RWPE2 (cell line): ENCODE measurements around the gene TAX1BP3.
"Not testable (repeated sequence)": the region's sequence is repeated elsewhere in the genome, so short reads cannot be mapped to it uniquely, and the experiment has no call there.

Experiments
- ATAC-seq: fragments of 200-7000 bp; cut with Tn5 transposase; 3 replicates; pipeline ENCODE4 v1.9.1; 2021; ENCODE audit warnings: low read depth
- DNase-seq: peaks from one replicate; pipeline ENCODE4 v3.0.0-alpha.2; 2020; ENCODE audit warnings: low spot score
- H3K27ac ChIP-seq: fragments of 450-650 bp; 2 replicates; pipeline ENCODE4 v1.5.1; 2017; ENCODE audit warnings: mild to moderate bottlenecking; ENCODE audit not compliant: poor library complexity, severe bottlenecking
- H3K27me3 ChIP-seq: fragments of 250-450 bp; sonication (Bioruptor Pico); 2 replicates; pipeline ENCODE4 v1.5.1; 2021; ENCODE audit warnings: mild to moderate bottlenecking, moderate library complexity; ENCODE audit not compliant: insufficient read depth, poor library complexity, severe bottlenecking
- H3K36me3 ChIP-seq: fragments of 250-450 bp; sonication (Bioruptor Pico); 2 replicates; pipeline ENCODE4 v1.5.1; 2020; ENCODE audit warnings: low read depth, mild to moderate bottlenecking, moderate library complexity
- H3K4me1 ChIP-seq: fragments of 250-450 bp; sonication (Bioruptor Pico); 2 replicates; pipeline ENCODE4 v1.5.1; 2021; ENCODE audit warnings: mild to moderate bottlenecking, moderate library complexity; ENCODE audit not compliant: insufficient read depth, poor library complexity, severe bottlenecking
- H3K4me3 ChIP-seq: fragments of 250-450 bp; sonication (Bioruptor Pico); 2 replicates; pipeline ENCODE4 v1.5.1; 2021; ENCODE audit warnings: mild to moderate bottlenecking, moderate library complexity; ENCODE audit not compliant: severe bottlenecking
- H3K9me3 ChIP-seq: fragments of 250-450 bp; sonication (Bioruptor Pico); 2 replicates; pipeline ENCODE4 v1.5.1; 2021; ENCODE audit warnings: mild to moderate bottlenecking, moderate library complexity; ENCODE audit not compliant: severe bottlenecking
- TF ChIP-seq, protein P1 (sequence below): fragments of 450-650 bp; IDR thresholded peaks from one replicate; pipeline ENCODE4 v1.5.1; 2017; ENCODE audit warnings: mild to moderate bottlenecking, moderate library complexity; ENCODE audit not compliant: poor library complexity, severe bottlenecking

The TAX1BP3 gene

DNA sequence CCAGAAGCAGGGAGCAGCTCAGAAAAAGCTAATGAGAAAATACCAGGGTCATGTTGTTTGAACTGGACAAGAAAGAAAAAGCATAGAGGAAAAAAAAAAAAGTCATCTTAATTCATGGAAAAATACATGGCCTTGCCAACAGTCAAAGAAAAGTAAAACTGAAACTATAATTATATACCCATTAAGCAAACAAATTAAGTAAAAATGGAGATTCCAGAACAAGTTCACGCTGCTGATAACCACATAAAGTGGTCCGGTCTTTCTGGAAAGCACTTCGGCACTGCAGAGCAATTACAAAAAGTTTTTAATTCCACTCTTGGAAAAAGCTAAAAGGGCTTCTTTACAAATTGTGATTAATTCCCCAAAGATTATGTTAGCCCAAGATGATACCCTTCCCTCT is 40.0 kb upstream of the TAX1BP3 start:
- Histone ChIP-seq H3K27me3 (no peaks in the 10 kb centered on the region), H3K4me1 (peaks cover 5% of the 10 kb centered on the region), H3K4me3 (no peak overlapping the region), H3K36me3 (peaks cover 6% of the 10 kb centered on the region; the same call in 1 of the 2 replicates), H3K27ac (no peak overlapping the region), H3K9me3 (no peaks in the 10 kb centered on the region)
- no peak for ATAC-seq
- DNase-seq = no peak
- TF ChIP-seq, protein P1, sequence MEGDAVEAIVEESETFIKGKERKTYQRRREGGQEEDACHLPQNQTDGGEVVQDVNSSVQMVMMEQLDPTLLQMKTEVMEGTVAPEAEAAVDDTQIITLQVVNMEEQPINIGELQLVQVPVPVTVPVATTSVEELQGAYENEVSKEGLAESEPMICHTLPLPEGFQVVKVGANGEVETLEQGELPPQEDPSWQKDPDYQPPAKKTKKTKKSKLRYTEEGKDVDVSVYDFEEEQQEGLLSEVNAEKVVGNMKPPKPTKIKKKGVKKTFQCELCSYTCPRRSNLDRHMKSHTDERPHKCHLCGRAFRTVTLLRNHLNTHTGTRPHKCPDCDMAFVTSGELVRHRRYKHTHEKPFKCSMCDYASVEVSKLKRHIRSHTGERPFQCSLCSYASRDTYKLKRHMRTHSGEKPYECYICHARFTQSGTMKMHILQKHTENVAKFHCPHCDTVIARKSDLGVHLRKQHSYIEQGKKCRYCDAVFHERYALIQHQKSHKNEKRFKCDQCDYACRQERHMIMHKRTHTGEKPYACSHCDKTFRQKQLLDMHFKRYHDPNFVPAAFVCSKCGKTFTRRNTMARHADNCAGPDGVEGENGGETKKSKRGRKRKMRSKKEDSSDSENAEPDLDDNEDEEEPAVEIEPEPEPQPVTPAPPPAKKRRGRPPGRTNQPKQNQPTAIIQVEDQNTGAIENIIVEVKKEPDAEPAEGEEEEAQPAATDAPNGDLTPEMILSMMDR = no peak

DNA sequence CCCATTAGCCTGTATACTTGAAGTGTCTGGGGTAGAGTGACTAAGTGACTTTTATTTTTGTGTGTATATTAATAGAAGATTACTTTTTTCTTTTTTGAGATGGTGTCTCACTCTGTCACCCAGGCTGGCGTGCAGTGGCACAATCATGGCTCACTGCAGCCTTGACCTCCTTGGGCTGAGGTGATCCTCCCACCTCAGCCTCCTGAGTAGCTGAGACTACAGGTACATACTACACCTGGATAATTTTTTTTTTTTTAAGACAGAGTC is 37.3 kb upstream of the TAX1BP3 start:
- H3K4me1 ChIP-seq, H3K27ac ChIP-seq, H3K27me3 ChIP-seq, DNase-seq, H3K9me3 ChIP-seq, H3K4me3 ChIP-seq, ATAC-seq, H3K36me3 ChIP-seq: not testable (repeated sequence)

DNA sequence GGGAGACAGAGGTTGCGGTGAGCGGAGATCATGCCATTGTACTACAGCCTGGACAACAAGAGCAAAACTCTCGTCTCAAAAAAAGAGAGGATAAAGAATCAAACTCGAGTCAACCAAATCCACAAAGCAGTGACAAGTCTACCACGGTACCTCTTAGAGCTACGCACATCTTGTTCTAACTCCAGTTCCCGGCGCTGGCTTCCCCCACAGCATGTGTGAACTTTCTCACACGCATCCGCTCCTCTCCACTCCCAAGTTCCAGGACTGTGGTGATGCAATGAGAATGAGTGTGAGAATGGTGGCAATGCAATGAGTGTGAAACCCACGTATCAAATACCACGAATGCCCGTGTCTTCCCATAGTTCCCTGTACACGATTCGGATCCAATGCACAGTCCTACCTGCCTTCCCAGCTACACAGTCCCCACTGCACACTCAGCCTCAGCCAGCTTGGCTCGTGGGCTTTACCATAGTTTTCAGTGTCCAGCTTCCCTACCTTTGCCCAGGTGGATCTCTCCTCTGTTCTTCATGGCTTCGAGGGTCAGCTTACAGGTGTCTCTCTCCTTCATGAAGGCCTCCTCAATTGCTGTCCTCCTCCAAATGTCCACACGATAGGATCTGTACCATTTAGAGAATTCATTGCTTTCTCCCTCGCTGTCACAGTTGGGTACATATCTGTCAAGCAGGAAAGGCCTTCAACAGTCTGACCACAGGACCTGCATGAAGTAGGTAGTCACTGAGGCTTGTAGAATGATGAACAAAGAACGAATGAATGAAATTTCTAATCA is 36.7 kb upstream of the TAX1BP3 start:
- no peaks in the 10 kb centered on the region for H3K9me3 ChIP-seq
- no peak overlapping the region for H3K4me3 ChIP-seq
- H3K27ac ChIP-seq = no peak overlapping the region
- no peaks in the 10 kb centered on the region for H3K4me1 ChIP-seq
- TF ChIP-seq, protein P1 = no peak
- H3K36me3 ChIP-seq = no peaks in the 10 kb centered on the region
- H3K27me3 ChIP-seq = no peaks in the 10 kb centered on the region
- ATAC-seq = no peak
- DNase-seq = no peak

DNA sequence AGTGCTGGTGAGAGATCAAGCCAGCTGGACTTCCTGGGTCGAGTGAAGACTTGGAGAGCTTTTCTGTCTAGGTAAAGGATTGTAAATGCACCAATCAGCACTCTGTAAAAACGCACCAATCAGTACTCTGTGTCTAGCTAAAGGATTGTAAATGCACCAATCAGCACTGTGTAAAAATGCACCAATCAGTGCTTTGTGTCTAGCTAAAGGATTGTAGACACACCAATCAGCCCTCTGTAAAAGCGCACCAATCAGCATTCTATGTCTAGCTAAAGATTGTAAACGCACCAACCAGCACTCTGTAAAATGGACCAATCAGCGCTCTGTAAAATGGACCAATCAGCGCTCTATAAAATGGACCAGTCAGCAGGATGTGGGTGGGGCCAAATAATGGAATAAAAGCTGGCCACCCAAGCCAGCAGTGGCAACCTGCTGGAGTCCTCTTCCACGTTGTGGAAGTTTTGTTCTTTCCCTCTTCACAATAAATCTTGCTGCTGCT is 33.7 kb upstream of the TAX1BP3 start:
- not testable (repeated sequence) for H3K9me3 ChIP-seq, H3K4me1 ChIP-seq, H3K27ac ChIP-seq, H3K4me3 ChIP-seq, H3K36me3 ChIP-seq, DNase-seq, H3K27me3 ChIP-seq, ATAC-seq

DNA sequence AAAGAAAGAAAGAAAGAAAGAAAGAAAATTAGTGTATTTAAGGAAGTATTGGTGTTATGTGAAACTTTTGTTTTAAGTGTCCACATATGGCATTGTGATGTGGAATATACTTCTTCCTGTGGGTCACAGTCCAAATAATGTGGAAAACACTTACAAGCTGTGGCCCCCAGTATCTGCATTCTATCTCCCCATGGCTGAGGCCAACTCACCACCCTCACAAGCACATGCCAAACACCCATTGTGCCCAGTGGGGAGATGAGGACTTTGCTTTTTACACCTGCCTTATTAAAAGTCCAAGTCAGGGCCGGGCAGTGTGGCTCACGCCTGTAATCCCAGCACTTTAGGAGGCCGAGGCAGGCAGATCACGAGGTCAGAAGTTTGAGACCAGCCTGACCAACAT is 31.6 kb upstream of the TAX1BP3 start:
- Histone ChIP-seq H3K9me3 (peaks cover 4% of the 10 kb centered on the region), H3K27ac (no peak overlapping the region), H3K4me1 (no peaks in the 10 kb centered on the region), H3K27me3 (no peaks in the 10 kb centered on the region), H3K36me3 (no peaks in the 10 kb centered on the region), H3K4me3 (no peak overlapping the region)
- DNase-seq = no peak
- ATAC-seq = no peak
- TF ChIP-seq, protein P1 = no peak

DNA sequence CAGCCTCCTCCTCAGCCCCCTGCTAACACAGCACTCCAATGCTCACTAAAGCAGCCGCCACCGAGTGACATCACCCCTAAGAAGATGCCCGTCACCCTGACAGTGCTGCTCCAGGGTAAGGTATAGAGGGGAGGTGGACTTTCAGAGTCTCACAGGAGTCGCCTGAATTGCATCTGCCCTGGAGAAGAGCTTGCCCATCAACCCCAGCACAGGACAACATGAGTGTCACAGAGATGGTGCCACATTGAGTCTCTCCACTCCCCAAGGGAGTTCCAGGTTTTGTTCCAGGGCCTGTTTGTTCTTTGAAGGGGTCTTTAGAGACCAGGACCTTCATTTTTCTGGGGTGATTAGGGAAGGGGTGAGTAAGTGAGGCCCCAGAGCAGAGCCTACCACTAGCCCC is 29.8 kb upstream of the TAX1BP3 start:
- no peak for ATAC-seq
- no peak for DNase-seq

More for the DNA sequence above, 29.8 kb upstream of the TAX1BP3 start:
- H3K27me3 ChIP-seq = no peaks in the 10 kb centered on the region
- TF ChIP-seq, protein P1 = no peak
- peaks cover 4% of the 10 kb centered on the region for H3K9me3 ChIP-seq
- no peak overlapping the region for H3K4me3 ChIP-seq
- H3K27ac ChIP-seq = no peak overlapping the region
- no peaks in the 10 kb centered on the region for H3K36me3 ChIP-seq
- no peaks in the 10 kb centered on the region for H3K4me1 ChIP-seq
